GM21717 (cell line): ENCODE results near the gene ZNF662.

Source experiments
- ATAC-seq: cut with Tn5 transposase; IDR thresholded peaks from one replicate; pipeline ENCODE4 v1.9.1; 2021; ENCODE audit warnings: mild to moderate bottlenecking, moderate library complexity; ENCODE audit not compliant: unreplicated experiment

ZNF662 gene

GRCh38 chr3:42886294-42886822 lies 19.6 kb upstream of the ZNF662 start:
- no peak for ATAC-seq

GRCh38 chr3:42887084-42887483 lies 18.9 kb upstream of the ZNF662 start:
- ATAC-seq = no peak

- no peak for ATAC-seq
Observed at GRCh38 chr3:42891042-42891441, 14.9 kb upstream of the ZNF662 start.

- ATAC-seq = no peak
Observed at GRCh38 chr3:42892169-42892568, 13.8 kb upstream of the ZNF662 start.

DNA sequence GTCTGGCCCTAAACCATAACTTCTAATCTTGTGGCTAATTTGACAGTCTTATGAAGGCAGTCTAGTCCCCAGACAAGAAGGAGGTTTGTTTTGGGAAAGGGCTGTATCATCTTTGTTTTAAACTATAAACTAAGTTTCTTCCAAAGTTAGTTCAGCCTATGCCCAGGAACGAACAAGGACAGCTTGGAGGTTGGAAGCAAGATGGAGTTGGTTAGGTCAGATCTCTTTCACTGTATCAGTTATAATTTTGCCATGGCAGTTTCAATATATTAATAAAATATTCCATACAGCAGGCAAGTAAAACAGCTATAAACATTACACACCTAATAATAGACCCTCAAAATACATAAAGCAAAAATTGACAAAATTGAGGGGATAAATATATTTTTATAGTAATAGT lies 13.1 kb upstream of the ZNF662 start:
- ATAC-seq = no peak

- ATAC-seq = no peak
Observed at GRCh38 chr3:42894698-42895579, 11.0 kb upstream of the ZNF662 start.

DNA sequence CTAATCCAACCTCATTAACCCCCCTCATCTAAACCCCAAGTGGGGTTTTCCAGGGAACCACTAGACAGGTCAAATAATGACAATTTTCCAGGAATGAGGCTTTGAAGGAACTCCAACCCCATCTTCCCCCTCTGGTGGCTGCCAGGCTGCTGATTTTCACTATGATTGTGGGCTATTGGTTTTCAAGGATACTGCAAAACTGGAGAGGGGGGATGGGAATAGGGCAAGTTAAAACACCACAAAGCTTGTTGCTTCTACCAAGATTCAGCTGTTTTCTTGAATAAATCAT lies 10.4 kb upstream of the ZNF662 start:
- ATAC-seq = no peak

DNA sequence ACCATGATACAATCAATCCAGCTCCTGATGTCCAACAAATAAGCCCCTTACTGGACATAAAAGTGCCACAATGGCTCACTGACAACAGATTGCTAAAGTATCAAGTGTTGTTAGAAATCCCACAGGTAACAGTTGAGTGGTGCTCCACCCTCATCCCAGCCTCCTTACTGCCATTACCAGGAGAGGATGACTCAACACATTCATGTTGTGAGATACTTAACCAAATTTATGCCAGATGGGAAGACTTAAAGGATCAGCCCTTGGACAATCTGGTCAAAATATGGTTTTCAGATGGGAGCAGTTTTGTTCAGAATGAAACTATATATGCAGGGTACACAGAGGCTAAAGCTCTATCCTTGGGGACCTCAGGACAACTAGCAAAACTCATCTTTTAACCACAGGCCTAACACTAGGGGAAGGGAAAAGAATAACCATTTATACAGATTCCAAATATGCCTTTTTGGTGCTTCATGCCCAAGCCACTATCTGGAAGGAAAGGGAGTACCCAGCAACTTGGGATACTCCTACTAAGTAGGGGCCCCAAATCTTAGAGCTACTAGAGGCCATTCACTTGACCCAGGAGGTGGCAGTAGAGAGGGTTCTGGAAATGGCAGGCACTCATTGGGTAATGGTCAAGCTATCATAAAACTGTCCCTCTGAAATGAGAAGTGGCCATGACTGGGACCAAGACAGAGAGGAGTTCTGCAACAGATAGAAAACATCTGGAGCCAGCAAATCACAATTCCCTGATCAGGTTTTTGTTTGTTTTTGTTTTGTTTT lies 6.9 kb upstream of the ZNF662 start:
- no peak for ATAC-seq

DNA sequence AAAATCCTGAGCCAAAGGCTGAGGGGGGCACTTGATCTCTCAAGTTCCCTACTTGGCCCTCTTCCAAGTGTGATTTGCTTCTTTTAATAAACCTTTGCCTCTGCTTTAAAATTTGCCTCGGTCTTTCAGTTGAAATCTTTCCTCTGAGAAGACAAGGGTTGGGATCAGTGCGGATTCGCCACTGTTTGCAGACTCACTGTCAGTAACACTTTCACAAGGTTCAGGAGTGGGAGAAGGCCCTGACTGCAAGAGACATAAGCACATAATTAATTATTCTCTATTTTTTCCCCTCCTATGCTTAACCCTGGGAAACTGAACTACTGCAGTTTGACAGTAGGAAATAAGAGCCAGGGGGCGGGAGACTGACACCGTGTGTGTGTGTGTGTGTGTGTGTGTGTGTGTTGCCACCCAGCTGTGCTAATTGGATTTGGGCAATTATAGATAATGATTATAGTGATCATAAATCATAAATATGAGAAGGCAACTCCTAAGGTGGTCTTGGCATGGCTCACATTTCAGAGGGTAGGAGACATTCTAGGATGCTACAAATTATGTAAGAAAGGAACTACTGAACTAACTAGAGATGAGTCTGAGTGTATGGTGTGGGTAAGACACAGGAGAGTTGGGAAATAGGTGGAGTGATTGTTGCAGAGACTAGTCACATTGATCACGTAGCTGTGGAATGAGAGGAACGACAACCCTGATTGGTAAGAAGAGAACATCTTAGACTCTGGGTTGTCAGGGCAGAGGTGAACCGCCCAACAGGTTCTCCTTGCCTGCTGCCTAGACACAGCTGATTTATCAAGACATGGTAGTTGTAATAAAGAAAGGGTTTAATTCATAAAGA lies 5.5 kb upstream of the ZNF662 start:
- no peak for ATAC-seq

DNA sequence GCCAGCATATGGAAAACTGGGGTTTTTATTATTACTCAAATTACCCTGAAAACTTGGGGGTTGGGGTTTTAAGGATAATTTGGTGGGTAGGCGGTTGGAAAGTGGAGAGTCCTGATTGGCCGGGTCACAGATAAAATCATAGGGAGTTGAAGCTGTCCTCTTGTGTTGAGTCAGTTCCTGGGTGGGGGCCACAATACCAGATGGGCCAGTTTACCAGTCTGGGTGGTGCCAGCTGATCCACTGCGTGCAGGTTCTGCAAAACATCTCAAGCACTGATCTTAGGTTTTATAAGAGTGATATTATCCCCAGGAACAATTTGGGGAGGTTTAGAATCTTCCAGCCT lies 4.9 kb upstream of the ZNF662 start:
- ATAC-seq = no peak

- ATAC-seq = no peak
Observed at GRCh38 chr3:42902257-42902656, 3.7 kb upstream of the ZNF662 start.

DNA sequence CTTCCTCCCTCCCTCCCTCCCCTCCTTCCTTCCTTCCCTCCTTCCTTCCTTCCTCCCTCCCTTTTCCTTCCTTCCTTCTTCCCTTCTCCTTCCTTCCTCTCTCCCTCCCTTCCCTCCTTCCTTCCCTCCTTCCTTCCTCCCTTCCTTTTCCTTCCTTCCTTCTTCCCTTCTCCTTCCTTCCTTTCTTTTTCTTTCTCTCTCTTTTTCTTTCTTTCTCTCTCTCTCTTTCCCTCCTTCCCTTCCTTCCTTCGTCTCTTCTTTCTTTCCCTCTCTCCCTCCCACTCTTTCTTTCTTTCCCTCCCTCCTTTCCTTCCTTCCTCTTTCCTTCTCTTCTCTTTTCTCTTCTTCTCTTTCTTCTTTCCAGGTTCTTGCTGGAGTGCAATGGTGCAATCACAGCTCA lies 1.9 kb upstream of the ZNF662 start:
- ATAC-seq = no peak

DNA sequence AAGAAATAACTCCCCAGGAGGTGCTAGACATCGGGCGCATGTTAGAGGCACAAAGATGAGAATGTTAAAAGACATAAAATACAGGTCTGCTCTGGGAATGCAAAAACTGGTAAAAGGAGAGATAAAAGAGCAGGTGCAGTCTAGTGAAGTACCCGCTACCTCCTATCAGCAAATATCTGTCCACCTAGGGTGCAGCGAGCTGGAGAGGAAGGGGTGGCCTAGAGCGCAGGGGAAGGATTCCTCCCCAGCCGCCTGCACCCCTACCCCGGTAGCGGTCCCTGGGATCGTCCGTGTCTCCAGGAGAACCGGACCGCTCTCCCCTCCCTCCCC lies 237 bp upstream of the ZNF662 start:
- no peak for ATAC-seq

DNA sequence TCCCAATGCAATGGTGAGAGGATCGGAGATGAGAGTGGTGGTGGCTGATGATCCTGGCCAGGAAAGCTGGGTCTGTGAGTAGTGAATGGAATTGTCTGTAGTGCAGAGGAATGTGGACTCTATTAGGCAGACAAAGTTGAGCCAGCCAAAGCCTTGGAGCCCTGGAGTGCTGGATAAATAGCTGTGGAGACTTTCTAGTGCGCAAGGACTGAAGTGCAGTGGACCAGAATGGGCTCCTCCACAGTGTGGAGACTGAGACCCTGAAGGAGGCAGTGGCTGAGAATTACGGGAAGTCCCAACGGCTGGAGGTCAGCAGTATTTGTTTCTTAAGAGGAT lies 874 bp downstream of the ZNF662 start:
- ATAC-seq = no peak

- ATAC-seq = no peak
Observed at GRCh38 chr3:42908675-42909074, 2.7 kb downstream of the ZNF662 start.

DNA sequence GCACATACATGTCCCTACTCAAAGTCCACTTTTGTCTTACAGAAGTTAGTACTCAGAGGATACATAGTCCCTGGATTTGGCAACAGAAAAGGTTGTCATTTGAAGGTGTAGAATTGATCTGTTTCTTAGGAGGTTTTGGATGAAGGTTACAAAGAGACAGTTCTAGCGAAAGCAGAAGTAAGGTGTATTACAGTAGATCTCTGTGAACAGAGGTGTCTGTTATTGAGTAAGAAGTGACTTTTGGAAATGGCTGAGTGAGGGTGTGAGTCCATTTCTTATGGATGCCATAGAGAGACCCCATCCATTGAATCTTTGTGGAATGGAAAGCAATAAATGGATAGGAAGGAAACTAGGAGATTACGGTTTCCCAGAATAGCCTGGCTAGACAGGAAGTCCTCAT lies 5.6 kb downstream of the ZNF662 start:
- ATAC-seq = no peak

DNA sequence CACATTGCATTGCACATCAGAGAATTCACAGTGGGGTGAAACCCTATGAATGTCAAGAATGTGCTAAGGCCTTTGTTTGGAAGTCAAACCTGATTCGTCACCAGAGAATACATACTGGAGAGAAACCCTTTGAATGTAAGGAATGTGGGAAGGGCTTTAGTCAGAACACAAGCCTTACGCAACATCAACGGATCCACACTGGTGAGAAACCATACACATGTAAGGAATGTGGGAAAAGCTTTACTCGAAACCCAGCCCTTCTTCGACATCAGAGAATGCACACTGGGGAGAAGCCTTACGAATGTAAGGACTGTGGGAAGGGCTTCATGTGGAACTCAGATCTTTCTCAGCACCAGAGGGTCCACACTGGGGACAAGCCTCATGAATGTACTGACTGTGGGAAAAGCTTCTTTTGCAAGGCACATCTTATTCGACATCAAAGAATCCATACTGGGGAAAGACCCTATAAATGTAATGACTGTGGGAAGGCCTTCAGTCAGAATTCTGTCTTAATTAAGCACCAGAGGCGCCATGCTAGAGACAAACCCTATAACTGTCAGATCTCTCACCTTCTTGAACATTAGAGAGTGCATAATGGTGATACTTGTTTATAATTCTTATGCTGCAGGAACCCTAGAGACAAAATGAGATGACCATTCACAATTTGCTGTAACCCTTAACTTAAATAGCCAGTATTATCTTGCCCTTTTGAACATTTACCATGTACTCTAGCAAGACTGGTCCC lies 9.0 kb downstream of the ZNF662 start:
- ATAC-seq = no peak

- no peak for ATAC-seq
Observed at GRCh38 chr3:42923606-42924005, 17.7 kb downstream of the ZNF662 start.

DNA sequence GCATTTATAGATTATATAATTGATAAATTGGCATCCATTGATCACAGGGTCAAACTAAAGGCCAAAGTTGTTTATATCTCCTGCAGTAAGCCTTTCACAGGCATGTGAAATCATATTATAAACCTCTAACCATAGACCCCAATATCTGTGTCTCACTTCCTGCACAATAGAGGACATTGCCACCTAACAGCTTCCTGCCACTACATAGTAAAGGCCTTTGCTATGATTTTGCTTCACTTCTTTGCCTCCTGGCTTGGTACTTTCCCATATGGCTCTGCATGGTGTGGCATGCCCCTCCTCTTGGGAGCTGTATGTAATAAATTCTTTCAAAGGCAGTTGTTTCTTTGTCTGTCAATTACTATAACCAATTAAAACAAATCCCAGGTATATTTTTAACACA lies 20.4 kb downstream of the ZNF662 start:
- no peak for ATAC-seq

DNA sequence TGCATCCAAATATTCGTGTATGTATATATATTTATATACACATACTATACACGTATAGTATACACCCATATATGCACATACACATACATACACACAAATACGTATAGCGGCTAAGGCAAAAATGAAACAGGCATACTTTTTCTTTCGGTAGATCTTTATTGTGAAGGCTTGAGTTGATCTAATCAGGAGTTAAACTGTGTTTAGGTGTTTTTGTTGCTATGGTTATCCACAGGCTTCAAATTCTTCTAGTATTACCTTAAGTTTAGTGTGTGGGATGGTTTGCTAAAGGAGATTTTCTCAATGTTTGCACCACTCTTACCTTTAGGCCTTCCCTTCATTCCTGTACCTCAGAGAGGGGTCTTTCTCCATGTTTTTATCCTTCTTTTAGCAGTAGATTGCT lies 28.2 kb downstream of the ZNF662 start:
- ATAC-seq = no peak

GRCh38 chr3:42934910-42935309 lies 29.0 kb downstream of the ZNF662 start:
- ATAC-seq = no peak
